Measurements from ENCODE around the gene USPL1. TPM values are rescaled to one million over a fixed set of nuclear protein-coding genes. Genes with fewer than 3 reads are reported as not detected.

Gene USPL1
- total RNA-seq, 1 donor from 2014 or later = 19.7 TPM

- no peak overlapping the region for H3K27ac Mint-ChIP-seq
- TF ChIP-seq, protein P1, sequence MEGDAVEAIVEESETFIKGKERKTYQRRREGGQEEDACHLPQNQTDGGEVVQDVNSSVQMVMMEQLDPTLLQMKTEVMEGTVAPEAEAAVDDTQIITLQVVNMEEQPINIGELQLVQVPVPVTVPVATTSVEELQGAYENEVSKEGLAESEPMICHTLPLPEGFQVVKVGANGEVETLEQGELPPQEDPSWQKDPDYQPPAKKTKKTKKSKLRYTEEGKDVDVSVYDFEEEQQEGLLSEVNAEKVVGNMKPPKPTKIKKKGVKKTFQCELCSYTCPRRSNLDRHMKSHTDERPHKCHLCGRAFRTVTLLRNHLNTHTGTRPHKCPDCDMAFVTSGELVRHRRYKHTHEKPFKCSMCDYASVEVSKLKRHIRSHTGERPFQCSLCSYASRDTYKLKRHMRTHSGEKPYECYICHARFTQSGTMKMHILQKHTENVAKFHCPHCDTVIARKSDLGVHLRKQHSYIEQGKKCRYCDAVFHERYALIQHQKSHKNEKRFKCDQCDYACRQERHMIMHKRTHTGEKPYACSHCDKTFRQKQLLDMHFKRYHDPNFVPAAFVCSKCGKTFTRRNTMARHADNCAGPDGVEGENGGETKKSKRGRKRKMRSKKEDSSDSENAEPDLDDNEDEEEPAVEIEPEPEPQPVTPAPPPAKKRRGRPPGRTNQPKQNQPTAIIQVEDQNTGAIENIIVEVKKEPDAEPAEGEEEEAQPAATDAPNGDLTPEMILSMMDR (conservative IDR thresholded peaks at IDR 0.05) = no peak
- H3K9me3 Mint-ChIP-seq = no peaks in the 10 kb centered on the region
These were observed 50.6 kb downstream of the USPL1 start for GRCh38 chr13:30668312-30668711.

GRCh38 chr13:30671271-30671815 lies 53.6 kb downstream of the USPL1 start:
- TF ChIP-seq, protein P1 (conservative IDR thresholded peaks at IDR 0.05) = no peak
- Mint-ChIP-seq H3K27me3 (peaks cover 16% of the 10 kb centered on the region), H3K4me3 (no peak overlapping the region), H3K27ac (peak overlapping the region; percentile 14), H3K4me1 (ENCODE audit: unreplicated experiment) (peaks cover 16% of the 10 kb centered on the region), H3K36me3 (no peaks in the 10 kb centered on the region), H3K9me3 (peaks cover 5% of the 10 kb centered on the region)
- no peak for DNase-seq (ENCODE audit: extremely low spot score, unreplicated experiment)

More at GRCh38 chr13:30668312-30668711, 50.6 kb downstream of the USPL1 start:
- Mint-ChIP-seq H3K4me1 (ENCODE audit: unreplicated experiment) (peaks cover 6% of the 10 kb centered on the region), H3K27me3 (peaks cover 5% of the 10 kb centered on the region), H3K4me3 (no peak overlapping the region), H3K36me3 (no peaks in the 10 kb centered on the region)
- DNase-seq (ENCODE audit: extremely low spot score, unreplicated experiment) = no peak

GRCh38 chr13:30673669-30674521 lies 56.2 kb downstream of the USPL1 start:
- TF ChIP-seq, protein P1 (conservative IDR thresholded peaks at IDR 0.05) = peak; percentile 88
- Mint-ChIP-seq H3K9me3 (peaks cover 5% of the 10 kb centered on the region), H3K27ac (peak overlapping the region; percentile 94), H3K4me3 (peak overlapping the region; percentile 92), H3K4me1 (ENCODE audit: unreplicated experiment) (peaks cover 16% of the 10 kb centered on the region), H3K36me3 (no peaks in the 10 kb centered on the region), H3K27me3 (peaks cover 20% of the 10 kb centered on the region)
- peak; percentile 88 for DNase-seq (ENCODE audit: extremely low spot score, unreplicated experiment)

GRCh38 chr13:30675717-30676116 lies 58.0 kb downstream of the USPL1 start:
- H3K4me3 Mint-ChIP-seq = peak overlapping the region; percentile 82
- H3K36me3 Mint-ChIP-seq = no peaks in the 10 kb centered on the region
- TF ChIP-seq, protein P1 (conservative IDR thresholded peaks at IDR 0.05) = no peak
- H3K27me3 Mint-ChIP-seq = peaks cover 25% of the 10 kb centered on the region
- no peak overlapping the region for H3K27ac Mint-ChIP-seq
- peaks cover 5% of the 10 kb centered on the region for H3K9me3 Mint-ChIP-seq
- peaks cover 21% of the 10 kb centered on the region for H3K4me1 Mint-ChIP-seq (ENCODE audit: unreplicated experiment)
- DNase-seq (ENCODE audit: extremely low spot score, unreplicated experiment) = no peak

- no peak overlapping the region for H3K27ac Mint-ChIP-seq
- H3K9me3 Mint-ChIP-seq = peaks cover 5% of the 10 kb centered on the region
- H3K4me1 Mint-ChIP-seq (ENCODE audit: unreplicated experiment) = peaks cover 22% of the 10 kb centered on the region
- H3K4me3 Mint-ChIP-seq = peak overlapping the region; percentile 44
- H3K36me3 Mint-ChIP-seq = no peaks in the 10 kb centered on the region
- peaks cover 19% of the 10 kb centered on the region for H3K27me3 Mint-ChIP-seq
- TF ChIP-seq, protein P1 (conservative IDR thresholded peaks at IDR 0.05) = peak; percentile 44
- DNase-seq (ENCODE audit: extremely low spot score, unreplicated experiment) = no peak
These were observed 59.0 kb downstream of the USPL1 start for GRCh38 chr13:30676672-30677071.

All from type B pancreatic cell (in vitro differentiated cells).